GM18507 (cell line): ENCODE results near the gene SLC25A6.
"Not testable (repeated sequence)": the region's sequence is repeated elsewhere in the genome, so short reads cannot be mapped to it uniquely, and the experiment has no call there.

ENCODE experiments used
- DNase-seq: peaks from one replicate; pipeline ENCODE4 v3.0.0; 2011; ENCODE audit warnings: low read depth; ENCODE audit not compliant: insufficient read length; ENCODE audit errors: extremely low spot score
- FAIRE-seq: peaks from 2 replicates; lab custom pipeline; 2011; peaks lifted over from hg19 to GRCh38; lab: Jason Lieb, UNC

Gene SLC25A6

GRCh38 chrX:1393871-1394615 is 2.1 kb upstream of the SLC25A6 start:
- FAIRE-seq (no peak), DNase-seq (no peak)

DNA sequence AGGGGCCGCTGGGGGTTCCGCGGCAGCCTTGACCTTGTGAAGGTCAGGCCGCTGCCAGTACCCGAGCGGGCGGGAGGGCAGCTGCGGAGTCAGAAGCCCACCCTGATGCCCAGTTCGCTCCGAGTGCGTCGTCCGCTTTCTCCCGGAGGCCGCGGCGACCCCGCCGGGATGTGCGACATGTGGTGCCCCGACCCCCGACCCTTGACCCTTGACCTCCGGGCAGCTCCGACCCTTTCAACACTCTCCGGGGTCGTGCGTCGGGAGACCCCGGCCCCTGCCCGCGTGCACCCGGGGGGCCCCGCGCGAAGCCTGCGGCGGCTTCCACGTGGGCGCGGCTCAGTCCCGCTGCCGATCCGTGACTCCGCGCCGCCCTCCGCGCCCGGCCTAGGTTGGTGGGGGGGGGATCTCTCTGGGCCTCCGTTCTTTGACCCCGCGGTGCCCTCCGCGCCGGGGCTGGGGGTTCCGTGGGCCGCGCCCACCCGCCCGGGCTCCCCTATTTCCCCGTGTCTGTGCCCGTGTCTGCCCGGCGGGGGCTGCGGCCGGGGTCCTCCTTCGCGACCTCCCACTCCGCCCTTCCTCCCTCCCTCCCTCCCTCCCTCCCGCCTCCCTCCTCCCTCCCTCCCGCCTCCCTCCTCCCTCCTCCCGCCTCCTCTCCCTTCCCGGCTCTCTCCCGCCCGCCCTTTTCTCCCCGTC is 609 bp upstream of the SLC25A6 start:
- no peak for FAIRE-seq
- no peak for DNase-seq

DNA sequence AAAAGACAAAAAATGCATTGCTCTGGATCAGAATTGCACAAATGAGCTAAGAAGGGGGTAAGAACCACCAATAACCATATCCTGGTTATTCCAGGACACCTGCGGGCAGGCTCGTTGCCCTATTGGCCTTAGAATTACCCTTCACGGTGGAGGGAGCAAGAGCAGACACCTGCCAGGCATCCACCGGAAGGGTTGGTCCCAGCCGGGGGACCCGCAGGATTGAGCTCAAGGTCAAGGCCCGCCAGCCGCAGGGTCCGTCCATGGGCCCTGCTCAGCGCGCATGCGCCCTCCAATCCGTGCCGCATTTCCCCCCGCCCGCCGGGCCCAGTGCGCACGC is 575 bp downstream of the SLC25A6 start:
- no peak for FAIRE-seq
- peak; percentile 91 for DNase-seq

- FAIRE-seq = no peak
- DNase-seq = no peak
These were observed 1.1 kb downstream of the SLC25A6 start for GRCh38 chrX:1390621-1391369.

DNA sequence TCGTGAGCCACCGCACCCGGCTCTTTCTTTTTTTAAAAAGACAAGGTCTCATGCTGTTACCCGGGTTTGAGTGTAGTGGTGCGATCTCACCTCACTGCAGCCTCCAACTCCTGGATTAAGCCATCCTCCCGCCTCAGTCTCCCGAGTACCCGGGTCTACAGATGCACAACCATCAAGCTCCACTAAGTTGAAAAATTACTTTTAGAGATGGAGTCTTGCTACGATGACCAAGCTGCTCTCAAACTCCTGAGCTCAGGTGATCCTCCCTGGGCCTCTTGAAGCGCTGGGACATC is 2.0 kb downstream of the SLC25A6 start:
- FAIRE-seq (no peak), DNase-seq (no peak)

- DNase-seq (no peak), FAIRE-seq (no peak)
These were observed 2.5 kb downstream of the SLC25A6 start for GRCh38 chrX:1389181-1389992.

DNA sequence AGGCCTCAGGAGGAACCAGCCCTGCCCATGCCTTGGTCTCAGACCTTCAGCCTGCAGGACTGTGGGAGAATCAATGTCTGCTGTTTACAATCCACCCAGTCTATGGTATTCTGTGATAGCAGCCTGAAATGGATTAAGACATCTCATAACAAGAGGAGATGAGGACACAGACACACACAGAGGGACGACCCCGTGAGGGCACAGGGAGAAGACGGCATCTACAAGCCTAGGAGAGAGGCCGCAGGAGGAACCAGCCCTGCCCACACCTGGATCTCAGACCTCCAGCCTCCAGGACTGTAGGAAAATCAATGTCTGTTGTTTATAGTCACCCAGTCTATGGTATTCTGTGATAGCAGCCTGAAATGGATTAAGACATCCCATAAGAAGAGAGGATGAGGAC is 3.3 kb downstream of the SLC25A6 start:
- FAIRE-seq (no peak), DNase-seq (no peak)

DNA sequence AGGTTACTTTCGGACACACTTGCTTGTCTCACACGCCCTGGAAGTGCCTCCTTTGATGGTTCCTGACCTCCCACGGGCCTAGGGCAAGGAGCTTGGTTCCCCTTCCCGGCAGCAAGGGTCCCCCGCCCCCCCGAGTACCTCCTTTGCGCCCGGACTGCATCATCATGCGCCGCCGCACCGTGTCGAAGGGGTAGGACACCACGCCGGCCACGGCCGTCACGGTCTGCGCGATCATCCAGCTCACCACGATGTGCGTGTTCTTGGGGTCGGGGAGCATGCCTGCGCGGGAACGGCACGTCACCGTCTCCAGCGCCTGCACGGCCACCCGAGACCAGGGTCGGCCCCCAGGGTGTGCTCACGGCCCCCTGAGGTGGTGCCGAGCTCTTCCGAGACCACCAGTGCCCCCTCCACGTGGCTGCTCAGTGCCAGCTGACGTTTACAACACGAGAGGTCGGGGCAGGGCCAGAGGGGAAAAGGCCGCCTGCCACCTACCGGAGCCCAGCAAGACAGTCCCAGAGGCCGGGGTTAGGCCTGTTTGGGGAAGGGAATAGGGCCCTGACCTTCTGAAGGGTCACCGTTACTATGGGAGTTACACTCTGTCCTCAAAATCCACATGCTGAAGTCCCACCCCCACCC is 4.7 kb downstream of the SLC25A6 start:
- no peak for FAIRE-seq

GRCh38 chrX:1386338-1387127 is 5.4 kb downstream of the SLC25A6 start:
- no peak for FAIRE-seq

More for the DNA sequence above, 4.7 kb downstream of the SLC25A6 start:
- no peak for DNase-seq

DNA sequence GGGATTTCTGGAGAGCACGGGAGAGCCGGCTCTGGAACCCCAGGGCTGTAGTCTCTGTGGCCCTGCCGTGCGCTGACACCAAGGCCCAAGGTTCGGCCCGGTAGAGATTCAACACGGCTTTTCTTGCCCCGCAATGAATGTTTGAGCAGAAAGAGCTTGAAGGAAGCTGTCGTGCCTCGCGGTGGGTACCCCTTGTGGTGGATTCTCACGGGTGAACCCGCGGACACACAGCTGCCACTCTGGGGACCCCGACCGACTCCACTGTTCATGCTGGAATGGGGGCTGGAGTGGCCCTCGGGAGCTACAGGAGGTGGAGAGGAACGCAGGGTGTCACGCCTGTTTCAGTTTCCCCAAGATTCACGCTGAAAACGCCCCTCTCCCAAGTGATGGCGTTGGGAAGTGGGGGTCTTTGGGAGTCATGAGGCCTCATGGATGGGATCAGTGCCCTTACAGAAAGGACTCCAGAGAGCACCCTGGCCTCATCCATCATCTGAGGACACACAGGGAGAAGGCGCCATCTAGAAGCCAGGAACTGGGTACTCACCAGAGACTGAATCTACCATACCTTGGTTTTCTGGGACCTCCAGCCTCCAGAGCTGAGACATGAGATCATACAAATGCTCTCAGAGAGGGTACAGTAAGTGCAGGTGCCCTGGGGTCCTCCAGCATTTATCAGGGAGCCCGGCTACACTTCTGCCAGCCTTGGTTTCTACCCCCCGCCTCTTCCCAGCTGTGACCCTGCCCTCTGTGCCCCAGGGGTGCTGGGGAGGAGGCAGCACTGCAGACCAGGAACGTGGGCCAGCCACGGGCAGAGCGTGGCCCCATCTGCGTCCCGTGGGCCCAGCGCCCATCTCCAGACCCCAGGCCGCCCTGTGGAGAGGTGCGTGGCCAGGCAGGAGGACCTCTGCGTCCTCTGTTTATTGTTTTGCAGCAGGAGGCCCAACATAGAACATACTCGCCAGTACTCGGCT is 6.4 kb downstream of the SLC25A6 start:
- no peak for DNase-seq
- FAIRE-seq = no peak

More at GRCh38 chrX:1386338-1387127, 5.4 kb downstream of the SLC25A6 start:
- DNase-seq = no peak

- FAIRE-seq = no peak
These were observed 7.2 kb downstream of the SLC25A6 start for GRCh38 chrX:1384658-1385252.

GRCh38 chrX:1380672-1381233 is 11.2 kb downstream of the SLC25A6 start:
- FAIRE-seq (no peak), DNase-seq (no peak)

More at GRCh38 chrX:1384658-1385252, 7.2 kb downstream of the SLC25A6 start:
- DNase-seq = no peak

GRCh38 chrX:1378306-1378759 is 13.6 kb downstream of the SLC25A6 start:
- no peak for FAIRE-seq
- DNase-seq = no peak

GRCh38 chrX:1368385-1368698 is 23.6 kb downstream of the SLC25A6 start:
- DNase-seq = no peak
- no peak for FAIRE-seq

DNA sequence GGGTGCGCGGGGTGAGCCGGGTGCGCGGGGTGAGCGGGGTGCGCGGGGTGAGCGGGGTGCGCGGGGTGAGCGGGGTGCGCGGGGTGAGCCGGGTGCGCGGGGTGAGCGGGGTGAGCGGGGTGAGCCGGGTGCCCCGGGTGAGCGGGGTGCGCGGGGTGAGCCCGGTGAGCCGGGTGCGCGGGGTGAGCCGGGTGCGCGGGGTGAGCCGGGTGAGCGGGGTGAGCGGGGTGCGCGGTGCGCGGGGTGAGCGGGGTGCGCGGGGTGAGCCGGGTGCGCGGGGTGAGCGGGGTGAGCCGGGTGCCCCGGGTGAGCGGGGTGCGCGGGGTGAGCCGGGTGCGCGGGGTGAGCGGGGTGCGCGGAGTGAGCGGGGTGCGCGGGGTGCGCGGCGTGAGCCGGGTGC is 25.6 kb downstream of the SLC25A6 start:
- DNase-seq, FAIRE-seq: not testable (repeated sequence)

- DNase-seq (no peak), FAIRE-seq (no peak)
These were observed 30.0 kb downstream of the SLC25A6 start for GRCh38 chrX:1361910-1362309.

DNA sequence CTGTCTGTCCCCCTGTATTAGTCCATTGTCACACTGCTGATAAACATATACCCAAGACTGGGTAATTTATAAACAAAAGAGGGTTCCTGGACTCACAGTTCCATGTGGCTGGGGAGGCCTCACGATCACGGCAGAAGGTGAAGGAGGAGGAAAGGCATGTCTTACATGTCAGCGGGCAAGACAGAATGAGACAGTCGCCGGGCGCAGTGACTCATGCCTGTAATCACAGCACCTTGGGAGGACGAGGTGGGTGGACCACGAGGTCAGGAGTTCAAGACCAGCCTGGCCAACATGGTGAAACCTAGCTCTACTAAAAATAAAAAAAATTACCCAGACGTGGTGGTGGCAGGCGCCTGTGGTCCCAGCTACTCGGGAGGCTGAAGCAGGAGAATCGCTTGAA is 30.6 kb downstream of the SLC25A6 start:
- DNase-seq (no peak), FAIRE-seq (no peak)
